ENCODE measurements around the gene OTUB1.
A peak's percentile ranks its signal among the peaks of the same experiment; 100 is the strongest.
"Not testable (repeated sequence)": the region's sequence is repeated elsewhere in the genome, so short reads cannot be mapped to it uniquely, and the experiment has no call there.

OTUB1 gene, protein sequence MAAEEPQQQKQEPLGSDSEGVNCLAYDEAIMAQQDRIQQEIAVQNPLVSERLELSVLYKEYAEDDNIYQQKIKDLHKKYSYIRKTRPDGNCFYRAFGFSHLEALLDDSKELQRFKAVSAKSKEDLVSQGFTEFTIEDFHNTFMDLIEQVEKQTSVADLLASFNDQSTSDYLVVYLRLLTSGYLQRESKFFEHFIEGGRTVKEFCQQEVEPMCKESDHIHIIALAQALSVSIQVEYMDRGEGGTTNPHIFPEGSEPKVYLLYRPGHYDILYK

DNA sequence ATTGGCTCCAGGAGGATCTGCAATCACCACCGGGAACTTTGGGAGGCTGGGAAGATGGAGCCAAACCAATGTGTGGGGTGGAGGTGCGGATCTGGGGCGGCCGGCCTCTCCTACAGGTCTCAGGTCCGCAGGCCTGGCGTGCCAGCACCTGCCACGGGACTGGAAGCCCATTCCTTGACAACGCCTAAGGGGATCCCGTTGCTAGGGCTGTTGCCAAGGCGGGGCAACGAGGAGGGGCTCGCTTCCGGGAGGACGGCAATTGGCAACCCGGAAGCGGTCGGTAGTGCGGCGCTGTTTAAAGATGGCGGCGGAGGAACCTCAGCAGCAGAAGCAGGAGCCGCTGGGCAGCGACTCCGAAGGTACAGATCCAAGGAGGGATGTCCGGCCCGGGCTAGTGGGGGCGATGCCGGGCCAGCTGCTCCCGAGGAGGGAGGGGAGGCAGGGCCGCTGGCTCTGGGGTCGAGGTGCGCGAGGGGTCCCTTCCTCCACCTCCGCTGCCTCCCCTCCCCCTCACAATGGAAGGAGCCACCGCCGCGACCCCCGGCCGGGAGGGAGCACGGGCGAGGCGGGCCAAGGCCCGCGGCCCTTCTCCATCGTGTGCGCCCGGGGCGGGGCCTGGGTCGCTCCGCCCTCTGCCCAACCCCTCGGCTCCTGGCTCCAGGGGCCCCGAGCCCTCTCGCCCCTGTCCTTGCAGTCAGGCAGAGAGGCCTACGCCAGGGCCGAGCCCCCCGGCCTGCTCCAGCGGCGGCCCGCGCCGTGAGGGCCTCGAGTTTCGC, at the start of gene OTUB1:
OTUB1 (plus strand) TSS at position 283 of the 776 bp plus-strand sequence; CDS start at position 302, 19 bp downstream.
- DNase-seq, result peak; percentile 91

GRCh38 chr11:63937713-63938478, 48.3 kb upstream of the OTUB1 start:
- no peak for DNase-seq

DNA sequence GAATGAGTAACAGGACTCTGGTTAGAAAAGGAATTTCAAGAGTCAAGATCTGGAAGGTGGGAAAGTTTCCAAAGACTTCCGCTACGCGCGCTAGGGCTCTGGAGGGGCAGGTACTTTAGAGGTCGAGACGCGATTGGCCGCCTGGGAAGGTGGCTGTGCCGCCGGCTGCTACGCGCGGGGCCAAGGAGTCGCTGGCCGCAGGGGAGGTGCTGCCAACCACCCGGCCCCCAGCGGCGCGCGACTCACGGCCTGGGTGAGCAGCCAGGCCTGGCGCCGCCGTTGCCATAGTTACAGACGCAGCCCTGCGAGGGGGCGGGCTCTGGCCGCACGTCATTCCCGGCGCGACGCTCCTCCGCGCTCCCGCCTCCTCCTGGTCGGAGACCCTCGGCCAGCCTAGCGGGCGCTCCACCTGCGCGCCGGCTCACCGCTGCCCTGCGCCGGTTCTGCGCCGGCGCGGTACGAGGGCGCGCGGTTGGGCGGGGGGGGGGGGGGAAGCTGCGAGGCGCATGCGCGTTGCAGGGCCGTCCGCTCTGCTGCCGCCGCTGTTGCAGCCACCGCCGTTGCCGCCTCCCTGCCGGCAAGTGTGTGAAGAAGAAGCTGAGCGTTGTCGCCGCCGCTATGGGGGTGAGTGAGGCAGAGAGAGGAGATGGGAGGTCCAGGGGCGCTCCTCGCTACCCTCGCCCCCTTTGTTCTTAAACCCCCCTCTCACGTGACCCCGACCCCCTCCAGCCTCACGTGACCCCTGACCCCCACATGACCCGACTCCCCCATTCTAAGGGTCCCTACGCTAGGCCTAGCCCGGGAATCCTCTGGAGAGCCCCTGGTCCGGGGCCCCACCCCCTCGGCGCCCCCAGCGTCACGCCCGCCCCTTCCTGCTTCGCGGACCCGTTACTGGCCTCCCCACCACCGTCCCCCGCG, 47.5 kb upstream of the OTUB1 start, which contains the start of gene NAA40:
NAA40 (plus strand) TSS at position 524 of the 918 bp plus-strand sequence; CDS start at position 619, 95 bp downstream.
- DNase-seq, result peak; percentile 95

GRCh38 chr11:63939397-63939891, 46.8 kb upstream of the OTUB1 start:
- no peak for DNase-seq

- no peak for DNase-seq
Observed at GRCh38 chr11:63940786-63941185, 45.5 kb upstream of the OTUB1 start.

GRCh38 chr11:63941901-63942300, 44.3 kb upstream of the OTUB1 start:
- no peak for DNase-seq

DNA sequence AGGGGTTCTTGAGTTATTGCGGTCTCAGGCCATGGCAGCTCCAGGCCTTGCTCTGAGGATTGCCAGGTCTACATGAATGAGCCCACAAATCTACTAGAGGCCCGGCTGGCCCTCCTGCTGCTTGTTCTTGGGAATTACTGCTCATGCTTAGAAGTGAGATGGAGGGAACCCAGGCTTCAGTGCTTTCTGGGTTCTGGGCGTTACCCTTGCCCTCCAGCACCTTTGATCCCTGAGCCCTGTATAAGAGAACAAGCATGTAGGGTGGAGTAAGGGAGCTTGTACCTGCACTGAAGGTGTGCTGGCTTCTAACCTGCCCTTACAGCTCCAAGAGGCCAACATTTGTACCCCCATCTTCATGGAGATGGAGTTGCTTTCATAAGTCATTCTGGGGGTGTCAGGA, 43.4 kb upstream of the OTUB1 start:
- no peak for DNase-seq

DNA sequence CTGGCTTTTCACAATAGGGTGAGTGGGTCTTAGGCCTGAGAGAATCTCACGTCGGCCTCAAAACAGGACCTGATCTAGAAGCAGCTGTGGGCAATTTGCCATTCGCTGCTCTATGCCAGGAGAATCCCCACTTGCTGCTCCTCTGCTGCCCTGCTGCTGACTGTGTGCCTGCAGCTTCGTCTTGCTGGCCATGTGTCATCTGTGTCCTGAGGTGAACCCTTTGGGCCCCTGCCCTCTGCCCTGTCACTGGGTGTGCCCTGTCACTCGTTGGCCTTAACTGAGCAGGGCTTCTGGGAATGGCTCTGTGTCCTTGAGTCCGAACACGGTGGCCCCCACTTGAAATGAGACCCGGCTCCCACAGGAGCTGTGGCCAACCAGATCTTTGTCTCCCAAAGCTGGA, 41.3 kb upstream of the OTUB1 start:
- no peak for DNase-seq

DNA sequence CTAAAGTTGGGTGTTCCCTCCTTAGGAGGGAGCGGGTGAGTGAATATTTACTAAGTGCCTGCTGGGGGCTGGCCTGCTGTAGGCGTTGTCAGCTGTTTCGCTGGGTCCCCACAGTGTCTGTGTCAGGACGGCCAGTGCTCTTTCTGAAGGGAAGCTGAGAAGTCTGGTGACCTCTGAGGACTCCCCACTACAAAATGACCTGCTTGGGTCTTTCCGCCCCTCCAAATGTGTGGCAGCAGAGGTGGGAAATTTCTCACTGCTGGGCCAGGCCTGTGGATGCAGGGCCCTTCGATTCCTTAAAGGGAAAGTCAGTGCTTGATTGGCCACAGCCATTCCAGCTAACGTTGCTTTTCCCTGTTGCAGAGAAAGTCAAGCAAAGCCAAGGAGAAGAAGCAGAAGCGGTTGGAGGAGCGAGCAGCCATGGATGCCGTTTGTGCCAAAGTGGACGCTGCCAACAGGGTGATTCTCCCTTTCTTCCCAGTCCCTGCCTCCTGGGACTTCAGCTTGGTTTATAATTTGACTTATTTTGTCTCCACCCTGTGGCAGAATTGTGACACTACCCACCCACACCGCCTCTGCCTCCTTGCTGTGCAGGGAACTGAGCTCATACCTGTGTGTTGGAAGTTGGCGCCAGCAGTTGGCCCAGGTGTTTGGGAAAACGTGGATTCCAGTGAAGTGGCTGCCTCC, 40.6 kb upstream of the OTUB1 start:
- peak; percentile 73 for DNase-seq

- DNase-seq, result peak; percentile 69
Observed at GRCh38 chr11:63951779-63952536, 34.3 kb upstream of the OTUB1 start.

DNA sequence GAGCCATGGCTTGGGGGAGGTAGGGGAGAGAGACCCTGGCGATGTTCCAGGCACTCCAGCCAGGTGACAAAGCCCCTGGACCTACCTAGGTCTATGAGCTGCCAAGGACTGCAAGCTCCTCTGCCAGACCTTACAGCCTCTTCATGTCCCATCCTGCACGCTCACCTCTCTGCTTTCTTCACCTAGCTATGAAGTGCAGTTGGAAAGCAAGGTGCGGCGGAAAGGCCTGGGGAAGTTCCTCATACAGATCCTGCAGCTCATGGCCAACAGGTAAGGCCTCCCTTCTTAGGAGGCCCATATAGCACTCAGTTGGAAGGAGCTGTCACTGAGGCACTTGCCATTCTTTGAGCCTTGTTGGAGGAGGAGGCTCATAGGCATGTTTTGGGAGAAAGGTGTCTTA, 33.7 kb upstream of the OTUB1 start:
- no peak for DNase-seq

GRCh38 chr11:63958008-63958407, 28.2 kb upstream of the OTUB1 start:
- DNase-seq, result no peak

DNA sequence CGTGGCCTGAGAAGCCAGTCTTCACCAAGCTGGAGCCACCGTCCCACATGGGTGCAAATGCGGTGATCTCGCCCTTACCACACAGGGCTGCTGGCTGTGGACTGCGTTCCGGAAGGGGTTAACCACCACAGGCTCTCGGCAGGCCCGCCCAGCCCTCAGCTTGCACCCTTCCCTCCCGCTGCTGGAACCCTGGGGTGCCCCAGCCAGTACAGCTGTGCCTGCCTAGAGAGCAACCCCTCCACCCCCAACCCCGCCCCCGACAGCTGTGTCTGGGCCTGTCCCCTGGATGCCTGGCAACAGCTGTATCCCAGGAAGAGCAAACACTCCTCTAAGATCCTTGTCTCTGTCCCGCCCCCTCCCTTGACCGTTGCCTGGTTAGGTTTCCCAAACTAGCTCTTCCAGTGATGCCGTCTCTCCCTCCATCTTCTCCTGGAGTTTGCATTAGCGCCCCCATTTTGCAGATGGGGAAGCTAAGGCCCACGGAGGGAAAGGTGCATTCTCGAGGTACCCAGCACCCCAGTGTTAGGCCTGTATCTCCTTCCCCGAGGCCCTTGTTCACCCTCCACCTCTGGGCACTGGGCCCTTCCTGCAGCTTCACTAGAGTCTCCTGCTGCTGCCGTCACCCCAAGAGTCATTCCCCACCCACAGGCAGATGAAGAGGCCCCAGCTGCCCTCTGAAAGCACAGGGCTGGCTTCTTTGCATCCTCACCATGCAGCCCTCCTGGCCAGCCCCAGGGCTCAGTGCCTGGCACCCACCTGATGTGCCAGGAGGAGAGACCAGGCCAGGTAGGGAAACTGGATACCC, 24.4 kb upstream of the OTUB1 start:
- no peak for DNase-seq

- not testable (repeated sequence) for DNase-seq
Observed at GRCh38 chr11:63963895-63964294, 22.3 kb upstream of the OTUB1 start.

DNA sequence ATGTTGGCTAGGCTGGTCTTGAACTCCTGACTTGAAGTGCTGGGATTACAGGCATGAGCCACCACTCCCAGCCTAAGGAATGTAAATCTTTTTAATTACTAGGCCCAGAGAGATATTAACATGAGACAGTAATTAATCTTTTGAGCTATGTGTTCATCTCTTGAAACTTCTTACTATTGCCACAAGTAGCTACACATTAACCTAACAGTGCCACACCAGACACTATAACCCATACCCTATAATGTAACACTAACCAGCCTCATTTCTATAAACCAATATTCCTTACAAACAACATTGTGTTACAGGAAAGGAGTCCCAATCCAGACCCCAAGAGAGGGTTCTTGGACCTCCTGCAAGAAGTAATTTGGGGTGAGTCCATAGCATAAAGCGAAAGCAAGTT, 19.8 kb upstream of the OTUB1 start:
- no peak for DNase-seq

- no peak for DNase-seq
Observed at GRCh38 chr11:63969461-63969860, 16.8 kb upstream of the OTUB1 start.

DNA sequence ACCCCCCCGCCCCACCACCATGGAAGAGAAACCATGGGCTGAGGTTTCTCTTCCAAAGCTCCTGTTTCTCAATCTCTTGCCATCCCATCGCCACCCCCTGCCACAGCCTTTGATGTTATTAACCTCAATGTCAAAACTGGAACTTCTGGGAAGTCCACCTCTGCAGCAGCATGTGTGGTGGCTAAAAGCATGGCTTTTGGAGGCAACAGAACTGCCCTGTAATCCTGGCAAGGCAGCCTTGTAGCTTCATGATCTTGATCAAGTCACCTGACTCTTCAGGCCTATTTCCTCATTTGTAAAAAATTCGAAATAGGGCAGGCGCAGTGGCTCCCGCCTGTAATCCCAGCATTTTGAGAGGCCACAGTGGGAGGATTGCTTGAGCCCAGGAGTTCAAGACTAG, 15.3 kb upstream of the OTUB1 start:
- DNase-seq, result no peak

DNA sequence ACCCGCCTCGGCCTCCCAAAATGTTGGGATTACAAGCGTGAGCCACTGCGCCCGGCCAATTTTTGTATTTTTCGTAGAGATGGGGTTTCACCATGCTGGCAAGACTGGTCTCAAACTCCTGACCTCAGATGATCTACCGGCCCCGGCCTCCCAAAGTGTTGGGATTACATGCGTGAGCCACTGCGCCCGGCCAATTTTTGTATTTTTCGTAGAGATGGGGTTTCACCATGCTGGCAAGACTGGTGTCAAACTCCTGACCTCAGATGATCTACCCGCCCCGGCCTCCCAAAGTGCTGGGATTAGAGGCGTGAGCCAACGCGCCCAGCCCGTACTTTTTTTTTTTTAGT, 12.4 kb upstream of the OTUB1 start:
- DNase-seq, result not testable (repeated sequence)

DNA sequence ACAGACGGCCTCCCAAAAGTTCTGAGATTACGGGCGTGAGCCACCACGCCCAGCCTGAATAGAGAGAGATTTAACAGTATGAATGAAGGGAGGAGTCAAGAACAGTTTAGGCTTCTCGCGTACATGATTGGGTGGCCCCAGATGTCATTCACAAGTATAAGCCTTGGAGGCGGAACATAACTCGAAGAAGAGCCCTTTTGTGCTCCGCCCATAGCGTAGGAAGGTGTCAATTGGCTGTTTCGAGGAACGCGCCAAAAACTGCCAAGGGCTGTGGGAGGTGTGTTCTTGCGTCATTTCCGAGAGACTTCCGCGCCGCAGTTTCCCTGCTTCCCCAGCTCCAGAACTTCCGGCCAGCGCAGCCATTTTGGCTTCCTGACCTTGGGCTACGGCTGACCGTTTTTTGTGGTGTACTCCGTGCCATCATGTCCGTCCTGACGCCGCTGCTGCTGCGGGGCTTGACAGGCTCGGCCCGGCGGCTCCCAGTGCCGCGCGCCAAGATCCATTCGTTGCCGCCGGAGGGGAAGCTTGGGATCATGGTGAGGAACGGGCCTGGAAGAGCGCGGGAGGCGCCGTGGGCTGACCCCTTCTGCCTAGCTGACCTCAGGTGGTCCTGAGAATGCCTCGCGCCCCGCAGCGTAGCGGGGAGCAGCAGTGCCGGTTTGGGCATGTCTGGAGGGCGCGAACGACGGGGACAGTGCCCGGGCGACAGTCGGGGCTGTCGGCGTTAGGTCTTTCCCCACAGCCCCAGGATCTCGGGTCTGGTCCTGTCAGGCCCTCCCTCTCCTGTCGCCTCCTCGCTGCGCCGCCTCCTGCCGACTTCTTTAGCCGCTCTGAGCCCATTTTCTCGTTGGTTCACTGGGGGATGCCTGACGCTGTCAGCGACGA, 11.7 kb upstream of the OTUB1 start, which contains the start of gene COX8A:
COX8A (plus strand) TSS at position 362 of the 885 bp plus-strand sequence; CDS start at position 423, 61 bp downstream.
- DNase-seq, result peak; percentile 93
